ENCODE measurements around the gene ATXN10.

Gene ATXN10

DNA sequence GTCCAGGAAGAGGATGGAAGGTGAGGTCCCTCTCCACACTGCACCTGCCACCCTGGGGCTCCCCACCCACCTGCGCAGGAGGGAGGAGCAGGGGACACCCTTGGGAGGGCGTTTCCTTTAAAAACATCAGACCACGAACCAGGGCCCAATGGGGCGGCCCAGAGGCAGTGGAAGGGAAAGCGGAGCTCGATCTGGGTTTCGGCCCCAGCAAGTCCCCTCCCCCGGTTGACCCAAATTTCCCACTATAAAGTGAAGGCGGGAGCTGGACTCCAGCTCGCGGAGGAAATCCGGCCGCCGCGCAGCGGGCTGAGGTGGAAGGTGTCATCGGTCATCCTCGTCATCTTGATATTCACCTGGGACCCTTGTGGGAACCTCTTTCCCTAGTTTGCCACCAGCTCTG is 206.0 kb downstream of the ATXN10 start:
- no peak for DNase-seq (ENCODE audit: low read depth in 2 of 2)

DNA sequence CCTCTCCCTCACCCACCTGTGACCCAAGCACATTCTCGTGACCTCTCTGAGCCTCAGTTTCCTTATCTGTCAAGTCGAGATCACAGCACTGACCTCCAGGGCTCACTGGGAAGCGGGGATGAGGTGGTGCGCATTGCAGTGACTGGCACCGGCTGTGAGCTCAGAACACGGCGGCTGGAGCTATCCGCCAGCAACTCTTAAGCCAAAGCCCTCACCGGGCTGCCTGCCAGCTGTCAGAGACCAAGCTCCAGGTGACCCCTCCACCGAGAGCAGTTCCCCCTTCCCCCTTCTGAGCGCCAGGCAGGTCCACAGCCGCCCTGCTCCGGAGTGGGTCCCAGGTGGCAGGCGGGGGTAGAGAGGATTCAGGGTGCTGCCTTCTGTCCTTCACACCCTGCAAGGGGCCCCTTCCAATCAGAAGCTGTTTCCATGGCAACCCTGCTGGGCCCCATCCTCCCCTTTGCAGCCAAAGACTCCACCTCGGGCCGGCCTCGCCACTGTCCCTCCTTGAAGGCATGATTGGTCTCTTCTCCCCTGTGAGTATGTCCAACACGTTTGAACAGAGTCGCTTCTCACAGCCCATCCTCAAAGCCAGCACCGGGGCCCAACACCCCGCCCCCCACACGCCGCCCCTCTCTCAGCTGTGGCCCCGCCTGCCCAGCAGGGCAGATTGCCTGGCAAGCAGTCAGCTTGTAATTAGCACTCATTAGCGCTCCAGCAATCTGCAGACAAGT is 206.6 kb downstream of the ATXN10 start:
- no peak for DNase-seq (ENCODE audit: low read depth in 2 of 2)

DNA sequence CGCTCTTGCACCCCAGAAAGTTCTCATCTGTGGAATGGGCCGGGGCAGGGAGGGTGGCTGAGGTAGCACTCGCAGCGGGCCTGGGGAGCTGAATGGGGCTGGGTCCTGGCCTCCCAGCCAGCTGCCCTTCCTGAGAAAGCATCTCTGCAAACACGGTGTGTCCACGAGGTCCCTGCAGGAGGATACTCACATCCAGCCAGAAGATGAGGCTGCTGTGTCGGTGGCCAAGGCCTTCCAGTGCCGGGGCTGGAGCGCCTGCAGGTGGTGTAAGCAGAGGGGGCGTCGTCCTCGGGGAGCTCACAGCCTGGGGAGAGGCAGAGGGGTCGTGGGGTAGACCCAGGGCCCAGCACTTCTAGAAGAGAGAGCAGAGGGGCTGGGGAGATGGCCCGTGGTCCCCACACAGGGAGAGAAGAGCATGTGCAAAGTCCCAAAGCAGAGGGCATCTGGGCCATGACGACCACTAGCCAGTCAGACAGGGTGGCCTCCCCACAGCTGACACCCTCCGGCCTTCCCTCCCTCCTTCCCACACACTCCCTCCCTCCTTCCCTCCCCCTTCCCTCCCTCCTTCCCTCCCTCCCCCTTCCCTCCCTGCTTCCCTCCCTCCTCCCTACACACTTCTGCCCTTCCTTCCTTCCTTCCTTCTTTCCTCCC is 207.4 kb downstream of the ATXN10 start:
- DNase-seq (ENCODE audit: low read depth in 2 of 2): no peak

DNA sequence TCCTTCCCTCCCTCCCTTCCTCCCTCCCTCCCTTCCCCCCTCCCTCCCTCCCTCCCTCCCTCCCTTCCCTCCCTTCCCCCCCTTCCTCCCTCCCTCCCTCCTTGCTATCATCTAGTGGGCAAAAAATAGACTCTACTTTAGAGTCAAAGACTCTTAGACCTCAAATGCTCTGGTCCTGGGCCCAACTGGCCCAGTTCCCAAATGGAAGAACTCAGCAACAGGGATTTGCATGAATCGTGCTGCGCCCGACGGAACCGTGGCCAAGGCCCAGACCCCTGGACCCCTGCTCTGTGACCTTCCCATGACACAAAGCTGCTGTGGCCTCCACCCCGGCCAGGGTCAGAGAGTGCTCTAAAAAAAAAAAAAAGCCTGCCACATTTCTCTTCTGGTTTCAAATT is 207.9 kb downstream of the ATXN10 start:
- DNase-seq (ENCODE audit: low read depth in 2 of 2): no peak

DNA sequence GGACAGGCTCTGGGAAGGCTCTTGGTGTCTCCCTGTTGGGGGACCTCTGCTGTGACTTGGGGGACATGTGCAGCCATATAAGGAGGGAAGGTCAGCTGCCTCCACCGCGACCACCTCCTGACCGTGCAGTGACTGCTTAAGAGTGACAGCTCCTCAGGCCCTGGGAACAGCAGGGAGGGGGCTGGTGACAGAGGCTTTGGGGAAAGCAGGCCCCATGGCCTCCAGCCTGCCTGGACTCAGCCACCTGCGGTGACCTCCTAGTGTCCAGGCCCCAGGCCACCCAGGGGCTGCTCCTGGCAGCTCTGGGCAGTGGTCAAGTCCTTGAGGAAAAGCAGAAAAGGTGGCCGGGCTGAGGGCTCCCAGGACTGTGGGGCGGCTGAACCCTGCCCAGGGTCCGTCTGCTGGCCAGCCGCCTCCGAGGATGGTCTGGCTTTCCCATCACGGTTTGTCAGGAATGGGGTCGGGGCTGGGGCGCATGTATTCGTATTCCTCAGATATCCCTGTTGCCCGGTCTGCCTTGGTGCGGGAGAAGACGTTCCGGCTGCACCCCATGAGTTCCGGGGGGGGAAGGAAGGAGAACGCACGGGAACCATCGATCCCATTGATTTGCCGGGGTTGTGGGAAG is 208.6 kb downstream of the ATXN10 start:
- DNase-seq (ENCODE audit: low read depth in 2 of 2): no peak

DNA sequence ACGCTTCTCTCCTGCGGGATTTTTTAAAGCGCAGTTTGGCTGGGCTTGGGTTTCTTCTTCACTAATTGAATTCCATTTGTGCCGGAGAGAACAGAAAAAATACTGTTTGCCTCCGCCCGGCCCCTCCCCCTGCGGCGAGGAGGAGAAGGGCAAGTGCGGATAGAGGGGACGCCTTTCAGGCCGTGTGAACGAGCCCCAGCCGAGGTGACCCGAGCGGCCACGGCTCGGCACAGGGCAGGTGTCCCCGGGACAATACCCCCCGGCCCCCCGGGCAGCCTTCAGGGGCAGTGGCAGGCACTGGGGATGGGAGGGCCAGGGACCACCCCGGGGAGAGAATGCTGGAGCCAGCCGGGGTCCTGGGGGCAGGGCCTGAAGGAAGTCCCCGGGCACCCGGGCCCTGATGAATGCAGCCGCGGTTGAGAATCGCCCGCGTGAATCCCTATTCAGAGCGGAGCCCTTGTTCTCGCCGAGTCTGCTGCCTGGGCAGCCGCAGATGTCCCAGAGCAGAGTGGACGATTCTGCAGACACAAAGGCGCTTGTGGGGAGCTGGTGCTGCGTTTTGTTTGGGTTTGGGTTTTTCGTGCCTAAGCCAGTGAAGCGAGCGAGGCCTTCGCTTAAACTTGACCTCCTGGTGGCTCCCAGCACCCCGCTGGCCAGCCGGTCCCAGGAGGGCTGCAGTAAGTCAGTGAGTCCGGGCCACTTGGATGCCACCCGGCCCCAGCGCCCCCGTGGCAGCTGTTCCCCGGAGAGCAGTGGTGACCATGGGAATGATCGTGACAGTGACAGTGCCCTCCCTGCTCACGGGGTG is 209.3 kb downstream of the ATXN10 start:
- DNase-seq (ENCODE audit: low read depth in 2 of 2): no peak

DNA sequence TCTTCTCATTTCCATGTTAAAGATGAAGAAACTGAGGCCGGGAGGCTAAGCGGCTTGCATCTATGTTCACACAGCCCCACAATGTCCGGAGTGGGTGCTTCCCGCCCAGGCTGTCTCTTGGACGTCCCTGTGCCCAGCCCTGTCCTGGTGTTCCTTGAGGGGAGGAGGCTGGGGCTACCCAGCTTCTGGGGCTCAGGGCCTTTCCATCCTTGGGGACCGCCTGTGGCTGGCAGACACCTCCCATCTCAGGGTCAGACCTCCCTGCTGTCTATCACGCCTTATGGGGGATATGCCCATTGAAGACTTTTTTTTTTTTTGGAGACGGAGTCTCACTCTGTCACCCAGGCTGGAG is 209.9 kb downstream of the ATXN10 start:
- no peak for DNase-seq (ENCODE audit: low read depth in 2 of 2)

DNA sequence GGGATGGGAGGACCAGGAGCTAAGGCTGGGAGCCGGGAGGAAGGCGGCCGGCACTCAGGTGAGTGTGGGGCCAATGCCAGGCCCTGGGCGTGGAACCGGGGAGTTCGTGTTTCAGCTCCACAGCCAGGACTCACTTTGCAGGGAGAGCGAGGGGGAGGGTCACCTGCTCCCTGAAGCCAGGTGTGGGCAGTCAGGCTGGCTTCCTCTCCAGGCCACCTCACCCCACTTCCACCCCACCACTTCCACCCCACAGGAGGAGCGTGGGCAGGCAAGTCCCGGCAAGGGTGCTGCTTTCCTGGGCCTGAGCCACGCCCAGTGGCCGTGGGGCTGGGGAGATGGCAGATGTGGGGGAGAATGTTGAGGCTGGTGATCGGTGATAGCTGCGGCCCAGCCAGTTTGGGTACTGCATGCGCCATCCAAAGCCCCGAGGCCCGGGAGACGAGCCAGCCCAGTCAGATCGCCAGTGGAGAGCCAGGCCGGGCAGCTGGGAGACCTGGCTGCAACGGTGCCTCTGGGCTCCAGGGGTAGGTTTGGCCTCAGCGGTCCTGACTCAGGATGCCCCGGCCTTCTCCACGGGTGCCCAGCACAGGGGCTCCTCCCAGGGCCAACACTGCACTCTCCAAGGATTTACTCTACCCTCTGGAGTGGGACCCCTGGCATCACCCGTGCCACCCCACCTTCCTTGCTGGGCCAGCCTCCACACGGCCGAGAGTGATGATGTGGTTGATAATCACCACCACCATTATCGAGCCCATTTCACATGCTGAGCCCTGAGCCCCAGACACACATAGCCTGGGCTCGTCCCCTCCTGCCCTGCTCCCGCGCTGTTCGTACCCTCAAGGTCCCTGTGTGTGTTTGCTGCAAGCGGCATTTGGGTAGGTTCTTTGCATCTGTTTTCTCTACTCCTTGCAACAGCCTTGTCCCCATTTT is 211.5 kb downstream of the ATXN10 start:
- DNase-seq (ENCODE audit: low read depth in 2 of 2): no peak

DNA sequence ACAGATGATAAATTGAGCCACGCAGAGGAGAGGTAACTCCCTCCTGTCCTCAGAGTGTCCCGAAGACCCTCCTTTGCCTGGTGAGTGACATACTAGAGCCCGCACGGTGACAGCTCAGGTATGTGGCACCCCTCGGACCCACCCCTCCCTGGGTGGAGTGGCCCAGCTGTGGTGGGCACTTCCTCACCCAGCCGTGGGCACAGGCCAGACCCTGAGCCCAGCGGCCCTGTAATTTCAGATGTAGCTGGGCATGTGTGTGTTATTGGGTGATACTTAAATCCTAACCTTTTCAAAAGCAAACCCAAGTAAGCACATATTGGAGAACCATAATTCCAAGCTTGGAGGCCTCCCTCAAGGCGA is 212.2 kb downstream of the ATXN10 start:
- DNase-seq (ENCODE audit: low read depth in 2 of 2): no peak

DNA sequence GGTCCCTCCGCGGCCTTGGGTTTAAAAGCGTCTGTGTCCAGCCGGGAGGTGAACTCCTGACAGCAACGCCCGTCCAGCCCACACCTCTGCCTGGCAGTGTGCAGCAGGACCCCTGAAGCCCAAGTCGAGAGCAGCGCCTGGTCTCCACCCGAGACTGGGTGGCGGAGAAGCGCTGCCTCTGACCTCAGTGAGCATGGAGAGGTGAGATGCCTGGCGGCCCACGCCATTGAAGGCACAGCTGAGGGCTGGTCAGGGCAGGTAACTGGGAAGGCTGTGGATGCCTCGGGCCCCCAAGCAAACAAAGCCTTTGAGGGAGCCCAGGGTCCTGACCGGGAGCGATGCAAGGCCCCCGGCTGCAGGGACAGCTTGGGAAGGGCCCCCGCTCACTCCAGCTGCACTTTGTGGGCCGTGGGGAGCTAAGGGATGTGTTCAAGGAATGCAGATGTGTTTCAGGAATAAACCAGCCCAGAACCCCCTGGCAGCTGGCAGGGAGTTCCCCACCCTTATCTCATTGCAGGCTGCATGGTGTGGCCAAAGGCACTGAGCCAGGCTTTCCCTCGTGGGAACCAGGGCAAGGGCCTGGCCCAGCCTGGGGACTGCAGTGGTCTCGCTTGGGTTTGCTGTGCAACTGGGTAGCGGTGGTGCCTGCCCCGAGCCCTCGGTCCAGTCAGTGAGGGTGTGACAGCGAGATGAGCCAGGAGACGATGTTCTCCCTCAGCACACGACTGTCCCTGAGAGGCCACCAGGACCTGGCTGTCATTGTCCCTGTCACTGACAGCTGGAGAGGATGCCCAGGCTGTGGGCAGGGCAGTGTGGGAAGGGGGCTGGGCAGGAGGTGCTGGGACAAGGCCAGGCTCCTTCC is 212.8 kb downstream of the ATXN10 start:
- no peak for DNase-seq (ENCODE audit: low read depth in 2 of 2)

DNA sequence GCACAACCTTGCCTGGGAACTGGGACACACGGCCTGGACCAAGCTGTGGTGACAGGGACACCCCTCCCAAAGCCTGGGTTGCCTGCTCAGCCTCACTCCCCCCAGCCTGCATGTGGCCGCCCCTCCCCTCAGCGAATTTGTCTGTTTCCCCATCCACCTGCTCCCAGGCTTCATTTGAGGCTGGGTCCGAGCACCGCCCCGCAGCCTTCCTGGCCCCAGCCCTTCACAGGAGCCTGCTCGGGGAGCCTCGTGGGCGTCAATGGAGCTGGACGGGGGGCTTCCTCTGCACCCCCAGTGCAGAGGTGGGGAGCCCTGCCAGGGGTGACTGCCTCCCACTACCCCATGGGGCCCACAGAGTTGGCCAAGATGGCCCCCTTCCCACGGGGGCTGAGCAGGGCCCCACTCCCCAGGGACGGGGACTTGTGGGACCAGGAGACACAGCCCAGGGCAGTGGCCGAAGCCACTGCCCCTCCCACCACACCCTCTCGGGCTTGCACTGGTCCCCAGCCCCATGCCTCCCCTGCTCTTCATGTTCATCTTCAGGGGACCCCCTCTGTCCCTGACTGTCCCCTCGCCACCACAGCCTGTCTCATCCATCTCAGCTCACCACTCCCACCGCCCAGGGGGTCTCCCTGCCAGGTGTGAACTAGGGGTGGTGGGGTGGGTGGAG is 213.7 kb downstream of the ATXN10 start:
- no peak for DNase-seq (ENCODE audit: low read depth in 2 of 2)

DNA sequence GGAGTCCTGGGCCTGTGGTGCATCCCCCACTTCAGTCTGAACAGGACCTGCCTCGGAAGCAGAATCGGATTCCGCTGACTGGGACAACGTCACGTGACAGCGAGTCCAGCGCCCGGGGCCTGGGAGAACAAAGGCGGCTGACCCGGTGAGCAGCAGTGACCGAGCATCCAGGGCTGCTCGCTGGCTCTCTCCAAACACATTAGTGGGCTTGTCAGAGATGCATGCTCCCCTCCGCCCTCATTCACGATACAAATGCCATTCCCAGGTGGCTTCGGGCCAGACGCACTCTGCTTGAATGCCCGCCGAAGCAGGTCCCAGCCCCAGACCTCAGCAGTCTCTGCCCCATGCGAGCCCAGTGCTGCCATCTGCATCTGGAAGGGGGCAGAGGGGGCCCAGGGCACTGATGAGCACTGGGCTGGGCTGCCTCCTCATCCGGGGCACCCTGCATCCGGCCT is 214.3 kb downstream of the ATXN10 start:
- no peak for DNase-seq (ENCODE audit: low read depth in 2 of 2)

DNA sequence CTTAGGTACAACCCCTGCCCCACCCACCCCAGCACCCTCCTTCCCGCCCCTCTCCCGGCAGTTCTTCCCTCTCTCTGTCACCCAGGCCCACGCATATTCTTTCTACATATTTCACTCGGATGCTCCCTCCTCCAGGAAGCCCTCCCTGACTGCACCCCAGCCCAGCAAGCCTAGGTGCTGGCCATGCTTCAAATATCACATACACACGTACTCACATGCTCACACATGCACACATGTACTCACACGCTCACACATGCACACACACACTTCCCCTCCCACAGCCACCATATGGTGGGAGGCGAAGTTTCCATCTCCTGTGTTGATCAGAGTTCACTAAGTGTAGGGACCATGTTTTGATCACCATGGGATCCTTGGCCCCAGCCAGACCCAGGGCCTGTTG is 214.9 kb downstream of the ATXN10 start:
- no peak for DNase-seq (ENCODE audit: low read depth in 2 of 2)

DNA sequence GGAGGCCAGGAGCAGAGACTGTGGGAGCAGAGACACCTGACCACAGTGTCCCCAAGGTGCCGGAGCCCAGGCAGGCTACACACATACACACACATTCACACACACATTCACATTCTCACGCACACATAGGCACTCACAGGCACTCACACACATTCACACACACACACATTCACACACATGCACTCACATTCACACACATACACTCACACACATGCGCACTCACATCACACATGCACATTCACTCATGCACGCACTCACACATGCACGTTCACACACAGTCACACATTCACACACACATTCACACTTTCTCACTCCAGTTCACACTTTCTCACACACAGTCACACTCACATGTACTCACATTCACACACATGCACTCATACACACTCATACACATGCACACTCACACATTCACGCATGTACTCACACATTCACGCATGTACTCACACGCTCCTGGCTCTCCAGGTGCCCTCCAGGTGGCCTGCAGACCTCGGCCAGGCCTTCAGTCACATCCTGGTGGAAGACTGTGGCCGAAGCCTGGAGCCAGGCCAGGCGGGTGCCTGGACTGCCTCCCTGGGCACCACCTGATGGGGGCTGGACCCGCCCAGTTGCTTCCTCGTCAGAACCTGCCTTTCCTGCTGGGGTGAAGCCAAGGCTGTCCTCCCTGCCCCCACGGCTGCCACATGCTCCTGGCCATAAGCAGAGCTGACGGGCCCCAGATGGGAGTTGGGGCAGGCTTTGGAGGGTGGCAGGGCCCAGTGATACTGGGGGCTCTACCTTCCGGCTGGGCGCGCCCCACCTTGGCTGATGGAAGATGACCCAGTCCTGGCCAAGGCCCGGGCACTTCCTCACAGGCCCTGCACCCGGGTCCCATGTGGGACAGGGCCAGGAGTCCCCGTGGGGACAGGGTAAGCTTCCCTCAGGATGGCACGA is 215.8 kb downstream of the ATXN10 start:
- no peak for DNase-seq (ENCODE audit: low read depth in 2 of 2)

DNA sequence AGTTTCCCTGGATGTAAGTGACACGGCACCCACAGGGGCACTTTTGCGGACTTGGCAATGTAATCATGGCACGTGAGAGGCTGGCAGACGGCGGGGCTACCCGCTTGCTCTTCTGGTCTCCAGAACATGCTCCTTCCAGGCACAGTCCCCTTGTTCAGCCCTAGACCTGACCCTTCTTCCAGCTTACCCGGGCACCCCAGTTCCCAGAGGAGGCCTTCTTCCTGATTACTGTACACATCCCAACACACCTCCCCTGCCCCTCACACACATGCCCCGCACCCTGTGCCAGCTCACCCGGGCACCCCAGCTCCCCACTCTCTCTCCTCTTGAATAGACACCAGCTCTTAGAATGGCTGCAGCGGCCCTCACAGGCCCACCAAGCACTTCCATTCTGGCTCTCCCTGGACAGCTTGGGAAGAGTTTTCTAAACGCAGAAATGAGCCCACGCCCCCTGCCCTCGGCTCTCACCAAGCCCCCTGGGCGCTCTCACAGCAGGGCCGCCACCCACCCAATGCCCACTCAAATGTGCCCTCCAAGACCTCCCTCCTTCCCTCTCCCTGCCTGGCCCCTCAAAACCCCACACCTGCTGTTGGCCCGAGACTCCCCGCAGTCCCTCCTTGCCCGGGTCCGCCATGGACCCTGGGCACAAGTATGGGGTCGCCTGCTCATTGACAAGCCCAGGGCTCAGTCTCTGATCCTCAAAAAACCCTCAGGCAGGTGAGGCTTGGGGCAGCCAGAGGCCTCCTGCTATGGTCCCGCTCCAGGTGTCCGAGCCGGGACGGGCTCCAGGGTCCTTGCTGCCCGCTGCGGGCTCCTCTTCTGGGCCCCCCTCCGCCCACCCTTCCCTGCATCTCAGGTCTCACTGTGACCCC is 216.8 kb downstream of the ATXN10 start:
- no peak for DNase-seq (ENCODE audit: low read depth in 2 of 2)

DNA sequence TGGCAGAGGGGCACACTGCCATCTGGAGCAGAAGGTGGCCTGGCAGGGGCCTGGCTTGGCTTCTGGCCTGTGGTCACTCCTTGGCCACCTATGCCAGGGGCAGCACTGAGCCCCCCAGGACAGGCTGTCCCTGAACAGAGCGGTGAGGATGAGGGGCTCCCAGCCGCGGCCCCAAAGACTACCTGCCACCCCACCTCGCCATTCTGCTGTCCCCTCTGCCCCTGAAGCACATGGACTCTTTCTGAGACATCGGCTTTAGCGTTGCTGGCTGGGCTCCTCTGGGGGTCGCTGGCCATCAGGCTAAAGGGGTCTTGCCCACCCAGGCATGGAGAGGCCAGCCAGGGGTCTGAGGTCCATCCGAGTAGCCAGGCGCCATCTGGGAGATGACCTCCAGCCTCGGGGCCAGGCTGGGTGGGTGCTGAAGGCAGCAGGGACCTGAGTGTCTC is 217.5 kb downstream of the ATXN10 start:
- no peak for DNase-seq (ENCODE audit: low read depth in 2 of 2)

DNA sequence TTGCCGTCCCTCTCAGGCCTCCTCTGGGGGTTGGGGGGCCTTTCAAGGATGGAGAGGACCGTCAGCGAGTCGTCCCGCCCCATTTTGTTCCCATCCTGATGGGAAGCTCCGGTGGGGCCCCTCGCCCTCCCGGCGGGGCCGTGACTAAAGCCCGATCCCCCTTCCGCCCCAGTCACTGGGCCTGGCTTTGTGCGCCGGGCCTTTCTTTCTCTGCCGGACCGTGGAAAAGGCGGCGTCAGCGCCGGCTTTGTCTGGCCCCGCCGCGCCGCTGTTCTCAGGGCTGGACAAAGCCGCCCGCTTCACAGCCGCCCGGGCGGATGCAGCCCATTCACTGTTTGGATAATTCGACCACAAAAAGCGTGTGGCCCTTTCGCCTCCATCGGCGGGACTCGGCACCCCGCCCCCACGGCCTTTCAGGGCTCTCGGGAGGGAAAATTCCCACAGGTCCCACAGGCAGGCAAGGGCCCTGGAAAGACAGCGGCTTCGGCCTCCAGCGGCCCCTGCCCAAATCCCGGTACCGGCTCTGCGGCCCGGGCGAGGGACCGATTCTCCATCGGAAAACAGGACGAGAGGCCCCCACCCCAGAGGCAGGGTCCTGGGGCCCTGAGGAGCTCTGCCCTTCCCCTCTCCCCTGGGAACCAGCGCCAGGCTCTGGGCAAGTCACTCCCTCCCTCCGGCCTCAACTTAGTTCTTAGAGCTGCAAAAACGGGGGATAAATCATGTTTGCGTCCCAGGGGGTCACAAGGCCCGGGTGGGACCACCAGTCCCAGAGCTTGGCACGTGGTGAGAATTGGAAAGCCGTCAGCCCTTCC is 218.1 kb downstream of the ATXN10 start:
- DNase-seq (ENCODE audit: low read depth in 2 of 2): no peak
